NCI-H1048 (cell line): ENCODE results near the gene PPP1R12A.
A peak's percentile ranks its signal among the peaks of the same experiment; 100 is the strongest.
"Not testable (repeated sequence)": the region's sequence is repeated elsewhere in the genome, so short reads cannot be mapped to it uniquely, and the experiment has no call there.

Experiments
- DNase-seq: peaks from one replicate; lab custom pipeline; 2025; lab: John Stamatoyannopoulos, UW

The PPP1R12A gene

DNA sequence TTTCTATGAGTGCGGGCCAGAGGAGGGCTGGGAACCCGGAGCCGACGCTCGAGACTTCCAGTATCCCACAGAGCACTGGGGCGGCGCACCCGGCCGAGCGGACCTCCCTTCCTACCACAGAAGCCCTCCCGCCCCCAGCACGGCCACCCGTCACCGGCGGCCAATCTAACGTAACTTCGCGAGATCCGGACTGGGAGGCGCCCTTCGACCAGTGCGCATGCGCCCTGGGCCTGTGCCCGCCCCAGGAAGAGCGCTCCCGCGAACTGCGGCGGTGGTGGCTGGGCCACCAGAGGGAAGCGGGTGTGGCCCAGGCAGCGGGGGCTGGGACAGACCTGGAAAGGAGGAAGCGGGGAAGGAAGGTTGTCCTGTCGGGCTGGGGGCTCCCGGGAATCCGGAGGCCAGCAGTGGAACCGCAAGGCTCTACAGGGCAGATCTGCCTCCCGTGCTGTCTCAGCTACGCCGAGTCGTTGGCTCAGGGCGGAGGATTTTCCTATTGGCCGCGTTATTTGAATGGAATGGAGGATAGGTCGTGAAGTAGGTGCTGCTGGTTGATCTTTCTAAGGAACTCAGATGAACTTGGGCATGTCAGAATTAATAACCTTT, at the start of gene PPP1R12A:
Gene PPP1R12A (minus strand): TSS at position 77 of the 603 bp plus-strand sequence. CDS start 166 bp downstream, outside the sequence.
- peak; percentile 96 for DNase-seq

DNA sequence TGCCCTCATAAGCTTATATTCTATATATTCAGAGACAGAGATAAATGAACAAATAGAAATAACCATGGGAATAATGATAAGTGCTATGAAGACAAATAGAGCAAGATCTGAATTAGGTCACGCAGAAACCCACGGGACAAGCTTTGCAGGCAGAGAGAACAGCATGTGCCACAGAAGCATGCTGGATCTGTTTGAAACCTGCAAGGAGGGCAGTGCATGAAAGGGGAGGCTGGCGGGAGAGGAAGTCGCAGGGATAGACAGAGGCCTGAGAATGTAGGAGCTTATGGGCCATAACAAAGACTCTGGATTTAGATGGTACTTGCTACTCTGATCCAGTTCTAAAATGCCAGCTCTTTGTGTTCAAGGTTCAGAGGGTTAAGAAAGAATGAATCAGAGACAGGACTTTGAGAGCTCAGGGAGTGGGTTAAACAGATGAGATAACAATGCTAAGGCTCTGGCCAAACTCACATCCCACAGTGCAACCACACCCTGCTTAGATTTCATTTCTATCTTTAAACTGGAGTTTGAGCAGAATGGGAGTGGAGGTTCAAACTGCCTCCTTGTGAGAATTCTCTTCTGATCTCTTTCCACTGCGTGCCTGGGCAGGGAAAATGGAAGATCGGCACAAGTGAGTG, 49.2 kb upstream of the PPP1R12A start:
- no peak for DNase-seq

DNA sequence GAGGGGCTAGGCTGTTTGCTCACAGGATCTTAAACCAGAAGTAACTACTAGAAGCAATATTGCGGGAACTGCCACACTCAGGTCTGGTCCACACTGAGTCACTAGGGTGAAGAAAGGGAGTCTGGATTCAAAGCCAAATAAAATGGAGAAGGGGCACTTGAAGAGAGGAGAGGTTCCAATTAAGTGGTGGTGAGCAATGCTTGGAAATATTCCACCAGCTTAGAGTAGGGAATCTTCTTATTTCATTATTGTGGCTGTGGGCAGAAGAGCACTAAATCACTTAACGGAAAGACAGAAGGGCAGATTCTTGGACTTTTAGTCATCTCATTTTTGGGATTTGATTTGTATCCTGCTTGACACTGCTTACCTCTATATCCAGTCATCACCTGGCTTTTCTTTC, 48.6 kb upstream of the PPP1R12A start:
- DNase-seq = no peak

DNA sequence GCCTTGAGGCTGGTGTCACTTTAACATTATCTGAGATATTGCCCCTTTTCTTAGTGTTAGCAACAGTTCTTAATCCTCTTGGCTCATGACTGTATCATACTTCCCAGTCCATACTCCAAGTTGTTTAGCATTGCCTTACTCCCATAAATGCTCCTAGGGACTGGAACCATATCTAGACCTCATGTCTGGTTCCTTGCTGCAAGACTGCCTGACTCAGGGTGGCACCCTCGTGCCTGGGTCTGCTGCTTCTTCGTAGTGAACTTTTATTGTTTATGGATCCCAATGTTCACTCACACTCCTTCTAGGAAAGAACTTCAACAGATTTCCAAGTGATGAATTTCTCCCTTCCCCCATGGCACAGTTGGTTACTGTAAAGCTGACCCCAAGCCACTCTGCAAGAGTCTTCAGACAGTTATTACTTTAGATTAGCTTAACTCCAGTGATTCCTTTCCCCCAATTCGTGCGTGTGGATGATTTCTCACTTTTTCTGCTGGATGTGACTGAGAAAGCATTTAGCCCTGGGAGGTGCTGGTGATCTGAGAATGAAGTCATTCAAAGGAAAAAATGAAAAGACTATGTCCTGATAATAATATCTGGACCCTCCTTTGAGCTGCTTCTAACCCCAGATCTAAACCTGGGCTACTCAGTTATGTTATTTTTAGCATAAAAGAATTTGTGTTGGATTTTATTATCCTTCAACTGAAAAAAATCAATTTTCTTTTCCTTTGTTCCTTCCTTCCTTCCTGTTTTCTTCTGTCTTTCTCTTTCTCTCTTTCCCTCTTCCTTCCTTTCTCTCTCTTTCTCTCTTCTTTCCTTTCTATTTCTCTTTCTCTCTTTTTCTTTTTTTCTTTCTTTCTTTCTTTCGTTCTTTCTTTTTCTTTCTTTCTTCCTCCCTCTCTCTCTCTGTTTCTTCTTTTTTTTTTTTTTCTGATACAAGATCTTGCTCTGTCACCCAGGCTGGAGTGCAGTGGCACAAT, 47.5 kb upstream of the PPP1R12A start:
- no peak for DNase-seq

DNA sequence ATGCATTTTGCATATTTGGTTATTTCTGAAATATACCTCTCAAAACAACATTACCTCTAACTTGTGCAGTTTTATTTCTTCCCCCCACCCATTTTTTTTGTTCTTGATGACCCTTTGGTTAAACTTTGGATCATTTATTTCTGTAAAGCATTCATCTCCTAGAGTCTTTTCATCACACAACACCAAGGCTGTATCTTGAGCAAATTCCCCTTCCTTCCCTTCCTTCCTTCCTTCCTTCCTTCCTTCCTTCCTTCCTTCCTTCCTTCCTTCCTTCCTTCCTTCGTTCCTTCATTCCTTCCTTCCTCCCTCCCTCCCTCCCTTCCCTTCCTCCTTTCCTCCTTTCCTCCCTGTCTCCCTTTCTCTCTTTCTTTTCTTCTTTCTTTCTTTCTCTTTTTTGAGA, 43.8 kb upstream of the PPP1R12A start:
- no peak for DNase-seq

DNA sequence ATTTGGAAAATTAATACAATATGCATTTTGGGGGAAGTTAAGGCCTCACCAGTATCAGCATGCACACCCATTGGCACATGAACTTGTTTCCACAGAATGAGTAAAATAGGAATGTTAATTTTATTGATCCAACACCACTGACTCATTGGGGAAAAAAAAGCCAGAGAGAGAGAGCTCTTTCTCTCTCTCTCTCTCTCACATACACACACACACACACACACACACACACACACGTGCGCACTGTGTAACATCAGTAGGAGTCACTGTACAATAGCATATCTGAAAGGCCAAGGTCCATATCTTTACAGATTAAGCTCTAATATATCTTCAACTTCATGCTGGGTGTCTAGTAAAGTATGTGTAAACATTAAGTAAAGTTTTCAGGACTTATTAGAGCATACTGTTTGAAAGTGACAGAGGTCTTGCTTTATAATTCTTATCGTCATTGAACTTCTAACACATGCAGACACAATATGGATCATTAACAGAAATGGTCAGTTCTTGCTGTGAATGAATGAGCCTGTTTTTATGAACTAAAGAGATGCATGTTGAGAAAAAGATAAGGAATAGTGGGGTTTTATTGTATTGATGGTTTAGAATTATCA, 43.1 kb upstream of the PPP1R12A start:
- not testable (repeated sequence) for DNase-seq

DNA sequence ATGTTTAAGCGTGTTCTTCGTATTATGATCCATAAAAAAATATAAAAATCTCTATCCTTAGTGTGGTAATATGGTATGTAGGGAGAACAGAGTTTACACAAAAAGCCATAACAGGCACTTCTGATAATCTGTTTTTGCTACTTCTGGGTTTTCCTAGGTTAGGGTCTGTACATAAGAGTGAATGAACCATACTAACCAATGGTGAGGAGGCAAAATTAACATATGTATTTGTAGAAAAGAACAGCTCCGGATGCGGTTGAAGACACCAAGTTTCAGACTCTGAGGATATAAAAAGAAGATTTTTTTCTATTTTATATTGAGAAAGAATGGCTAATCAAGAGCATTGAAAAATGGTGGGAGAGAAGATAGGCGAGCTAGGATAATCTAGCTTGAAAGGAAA, 40.2 kb upstream of the PPP1R12A start:
- DNase-seq = no peak

DNA sequence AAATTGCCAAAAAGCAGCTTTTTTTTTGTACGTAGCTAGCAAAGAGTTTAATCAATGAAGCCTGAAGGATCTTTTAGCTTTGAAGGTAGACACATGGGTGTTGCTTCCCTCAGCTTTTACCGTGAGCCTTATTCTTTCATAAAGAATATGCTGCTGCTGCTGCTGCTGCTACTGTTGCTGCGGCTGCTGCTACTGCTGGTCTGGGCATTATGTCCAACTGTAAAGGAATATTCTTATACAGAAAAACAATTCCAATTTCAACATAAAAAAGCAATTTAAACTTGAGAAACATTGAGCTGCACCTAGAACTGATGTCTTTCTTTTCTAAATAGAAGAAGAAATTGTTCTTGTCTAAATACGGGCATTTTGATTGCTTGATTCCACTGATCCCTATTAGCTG, 38.9 kb upstream of the PPP1R12A start:
- no peak for DNase-seq

DNA sequence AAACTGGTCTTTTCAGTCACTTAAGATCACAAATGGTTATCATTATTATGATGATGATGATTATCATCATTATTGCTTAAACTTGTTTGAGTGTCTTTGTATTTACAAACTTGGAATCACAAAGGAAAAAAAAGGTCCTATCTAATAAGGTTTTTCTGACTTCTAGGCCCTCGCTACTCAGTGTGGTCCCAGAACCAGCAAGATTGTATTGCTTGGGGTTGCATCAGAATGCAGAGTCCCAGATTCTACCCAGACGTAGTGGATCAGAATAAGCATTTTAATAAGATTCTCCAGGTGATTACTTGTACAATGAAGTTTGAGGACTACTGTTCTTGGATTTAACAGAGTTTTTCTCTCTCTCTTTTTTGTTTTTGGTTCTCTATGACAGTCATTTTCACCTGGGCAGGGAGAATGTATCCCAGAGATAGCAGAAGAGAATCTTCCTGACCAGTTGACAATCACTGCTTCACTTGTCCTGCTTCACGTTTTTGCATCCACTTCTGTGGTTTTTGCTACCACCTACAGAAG, 29.3 kb upstream of the PPP1R12A start:
- no peak for DNase-seq

DNA sequence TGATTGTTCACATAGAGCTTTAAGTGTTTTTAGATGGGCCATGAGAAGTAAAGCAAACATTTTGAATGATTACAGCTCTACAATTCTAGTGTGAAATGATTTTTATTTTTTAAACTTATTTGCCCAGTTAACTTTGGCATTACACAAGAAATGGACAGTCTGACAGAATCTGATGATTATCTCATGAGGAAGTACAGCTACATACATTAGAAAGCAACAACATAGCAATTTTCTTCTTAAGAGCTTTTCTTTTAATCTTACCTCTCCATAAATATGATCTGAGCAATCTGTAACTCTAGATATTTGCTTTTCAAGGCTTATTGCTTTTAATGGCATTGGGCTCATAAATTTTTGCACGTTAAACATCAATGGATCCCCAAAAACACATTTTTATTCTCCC, 26.5 kb upstream of the PPP1R12A start:
- no peak for DNase-seq

DNA sequence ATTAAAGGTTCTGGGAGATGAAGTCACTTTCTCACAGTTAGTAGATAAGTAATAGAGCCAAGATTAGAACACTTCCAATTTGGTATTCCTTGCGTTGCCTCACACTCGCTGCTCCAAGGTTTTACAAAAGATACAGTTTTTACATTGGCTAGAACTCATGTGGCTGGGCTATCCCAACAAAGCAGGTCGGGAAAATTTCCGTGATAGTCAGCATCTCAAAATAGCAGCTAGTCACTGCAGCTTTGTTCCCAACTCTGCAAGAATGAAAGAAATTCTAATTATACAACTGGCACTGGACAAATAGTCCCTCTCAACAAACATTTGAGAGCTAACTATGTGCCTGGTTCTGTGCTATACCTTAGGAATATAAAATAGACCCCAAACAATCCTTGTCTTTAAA, 24.6 kb upstream of the PPP1R12A start:
- no peak for DNase-seq

DNA sequence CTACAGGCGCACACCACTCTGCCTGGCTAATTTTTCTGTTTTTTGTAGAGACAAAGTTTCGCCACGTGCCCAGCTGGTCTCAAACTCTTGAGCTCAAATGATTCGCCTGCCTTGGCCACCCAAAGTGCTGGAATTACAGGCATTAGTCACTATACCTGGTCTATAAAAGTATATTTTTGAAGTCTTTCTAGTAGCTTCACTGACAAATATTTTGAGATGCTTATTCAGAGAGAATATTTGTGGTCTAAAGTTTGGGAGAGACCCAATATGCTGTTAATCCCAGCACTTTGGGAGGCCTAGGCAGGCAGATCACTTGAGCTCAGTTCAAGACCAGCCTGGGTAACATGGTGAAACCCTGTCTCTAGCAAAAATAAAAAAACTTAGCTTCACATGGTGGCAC, 22.0 kb upstream of the PPP1R12A start:
- no peak for DNase-seq

DNA sequence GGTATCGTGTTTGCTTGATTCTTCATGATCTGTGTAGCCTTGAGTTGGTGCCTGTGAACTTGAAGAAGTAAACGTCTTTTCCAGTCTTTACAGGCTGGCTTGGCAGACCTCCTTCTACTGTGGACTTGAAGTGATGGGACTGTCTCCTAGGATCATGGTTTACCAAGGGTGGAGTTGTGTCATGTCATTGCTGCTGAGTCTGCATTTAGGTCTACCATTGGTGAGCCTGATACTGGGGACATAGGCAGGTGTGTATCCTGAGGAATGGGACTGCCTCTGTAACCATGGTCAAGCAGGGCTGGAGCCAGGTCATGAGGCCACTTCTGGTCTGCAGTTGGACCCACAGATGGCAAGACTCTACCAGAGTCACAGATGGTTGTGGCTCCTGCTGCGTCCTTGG, 20.7 kb upstream of the PPP1R12A start:
- no peak for DNase-seq

DNA sequence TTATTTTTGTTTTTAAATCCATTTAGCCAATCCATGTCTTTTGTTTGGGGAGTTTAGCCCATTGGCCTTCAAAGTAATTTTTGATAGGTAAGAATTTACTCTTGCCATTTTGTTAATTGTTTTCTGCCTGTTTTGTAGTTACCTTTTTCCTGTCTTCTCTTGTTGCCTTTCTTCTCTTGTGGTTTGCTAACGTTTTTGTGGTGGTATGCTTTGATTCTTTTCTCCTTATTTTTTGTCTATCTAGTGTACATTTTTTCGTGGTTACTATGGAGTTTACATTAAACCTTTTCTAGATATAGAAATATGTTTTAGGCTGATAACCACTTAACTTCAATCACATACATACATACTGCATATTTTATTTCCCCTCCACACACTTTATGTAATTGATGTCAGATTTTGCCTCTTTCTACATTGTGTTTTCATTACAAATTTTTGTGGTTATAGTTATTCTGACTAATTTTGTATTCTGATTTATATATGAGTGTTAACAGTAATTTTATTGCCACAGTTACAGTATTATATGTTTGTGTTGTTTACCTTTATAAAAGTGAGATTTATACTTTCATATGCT, 19.2 kb upstream of the PPP1R12A start:
- no peak for DNase-seq

DNA sequence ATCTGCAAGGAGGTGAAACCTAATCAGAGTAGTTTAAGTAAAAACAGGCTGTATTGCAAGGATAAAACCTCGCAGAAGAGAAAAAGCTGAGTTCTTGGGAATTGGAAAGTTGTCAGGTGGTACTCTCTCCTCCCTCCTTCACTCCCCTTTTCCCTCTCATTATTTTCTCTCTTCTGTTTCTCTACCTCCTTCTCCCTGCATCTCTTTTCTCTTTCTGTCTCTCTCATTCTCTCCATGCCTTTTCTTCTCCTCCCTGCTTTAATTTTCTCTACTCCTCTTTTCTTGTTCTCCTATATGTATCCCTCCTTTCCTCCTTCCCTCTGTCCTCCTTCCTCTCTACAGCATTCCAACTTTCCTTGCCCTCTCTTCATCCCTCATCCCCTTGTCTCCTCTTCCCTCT, 14.2 kb upstream of the PPP1R12A start:
- DNase-seq = no peak

DNA sequence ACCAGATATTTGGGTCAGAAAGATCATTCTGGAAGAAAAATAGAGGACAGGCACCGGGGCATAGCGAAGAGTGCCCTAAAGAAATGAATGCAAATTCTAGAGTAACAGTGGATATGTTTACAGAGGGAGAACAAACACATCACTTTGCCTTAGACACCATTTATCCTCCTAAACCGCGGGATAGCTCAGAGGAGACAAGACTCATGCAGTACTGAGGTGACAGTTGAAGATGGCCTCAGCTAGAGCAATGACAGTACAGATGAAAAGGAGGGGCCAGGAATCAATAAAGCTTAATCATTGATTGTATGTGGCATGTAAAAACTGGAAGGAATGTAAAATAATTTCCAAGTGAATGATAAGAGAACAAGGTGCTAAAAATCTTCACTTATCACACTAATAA, 10.5 kb upstream of the PPP1R12A start:
- DNase-seq = no peak

DNA sequence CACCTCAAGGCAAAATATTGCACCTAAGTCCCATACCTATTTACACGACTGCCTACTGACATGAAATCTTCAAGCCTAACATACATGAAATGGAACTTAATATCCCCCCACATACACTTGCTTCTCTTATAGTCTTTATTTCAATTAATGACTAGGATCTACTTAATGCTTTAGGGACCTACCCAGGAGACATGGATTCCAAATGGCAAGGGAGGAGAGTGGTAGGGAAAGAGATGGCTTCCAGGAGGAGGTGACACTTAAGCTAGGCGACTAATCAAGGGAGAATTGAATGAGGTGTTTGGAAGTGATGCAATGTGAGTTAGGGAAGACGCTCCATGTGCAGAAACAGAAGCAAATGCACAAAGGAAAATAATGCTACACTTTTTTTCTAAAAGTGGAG, 9.7 kb upstream of the PPP1R12A start:
- no peak for DNase-seq

DNA sequence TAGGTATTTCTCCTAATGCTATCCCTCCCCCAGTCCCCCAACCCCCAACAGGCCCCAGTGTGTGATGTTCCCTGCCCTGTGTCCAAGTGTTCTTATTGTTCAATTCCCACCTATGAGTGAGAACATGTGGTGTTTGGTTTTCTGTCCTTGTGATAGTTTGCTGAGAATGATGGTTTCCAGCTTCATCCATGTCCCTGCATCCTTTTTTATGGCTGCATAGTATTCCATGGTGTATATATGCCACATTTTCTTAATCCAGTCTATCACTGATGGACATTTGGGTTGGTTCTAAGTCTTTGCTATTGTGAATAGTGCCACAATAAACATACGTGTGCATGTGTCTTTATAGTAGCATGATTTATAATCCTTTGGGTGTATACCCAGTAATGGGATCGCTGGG, 7.9 kb upstream of the PPP1R12A start:
- DNase-seq = not testable (repeated sequence)

DNA sequence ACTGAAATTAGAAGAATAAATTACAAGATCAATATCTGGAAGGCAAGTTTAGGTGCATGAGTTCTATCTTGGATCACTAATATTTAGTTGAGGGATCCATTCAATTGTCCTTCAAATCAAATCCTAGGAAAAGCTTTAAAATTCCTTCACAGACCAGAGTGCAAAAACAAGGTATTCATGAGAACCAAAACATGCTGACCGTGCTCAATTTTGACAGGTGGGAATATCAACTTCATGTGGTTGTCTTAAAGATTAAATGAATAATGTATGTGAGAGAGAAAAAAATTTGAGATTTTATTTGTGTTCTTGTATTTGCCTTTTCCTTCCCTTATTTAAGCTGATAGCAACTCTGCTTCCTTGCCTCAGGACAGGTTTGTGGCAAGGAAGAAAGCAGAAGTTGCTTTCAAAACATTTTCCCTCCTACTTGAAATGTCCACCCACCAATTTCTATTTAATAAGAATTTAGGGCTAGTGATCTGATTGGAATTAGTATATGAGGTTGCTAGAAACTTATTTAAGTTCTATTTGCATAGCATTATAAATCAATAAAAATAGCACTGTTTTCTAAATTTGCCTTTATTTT, 4.9 kb upstream of the PPP1R12A start:
- DNase-seq = no peak

DNA sequence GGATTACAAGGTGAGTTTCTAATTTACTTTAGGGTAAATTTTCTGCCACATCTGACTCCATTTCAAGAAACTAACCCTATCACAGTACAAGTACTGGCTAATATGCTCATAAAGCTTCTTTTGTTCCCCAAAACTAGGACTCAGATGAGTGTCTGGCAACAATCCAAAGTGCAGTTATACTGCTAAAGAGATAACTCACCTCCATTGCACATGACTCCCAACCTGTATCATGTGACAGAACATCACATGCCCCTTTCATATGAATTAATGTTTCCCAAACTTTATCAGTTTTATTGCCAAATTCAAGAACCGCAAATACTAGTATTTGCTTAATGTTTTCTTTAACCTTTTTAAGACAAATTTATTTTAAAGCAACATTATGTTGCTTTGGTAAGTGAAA, 3.9 kb upstream of the PPP1R12A start:
- no peak for DNase-seq

DNA sequence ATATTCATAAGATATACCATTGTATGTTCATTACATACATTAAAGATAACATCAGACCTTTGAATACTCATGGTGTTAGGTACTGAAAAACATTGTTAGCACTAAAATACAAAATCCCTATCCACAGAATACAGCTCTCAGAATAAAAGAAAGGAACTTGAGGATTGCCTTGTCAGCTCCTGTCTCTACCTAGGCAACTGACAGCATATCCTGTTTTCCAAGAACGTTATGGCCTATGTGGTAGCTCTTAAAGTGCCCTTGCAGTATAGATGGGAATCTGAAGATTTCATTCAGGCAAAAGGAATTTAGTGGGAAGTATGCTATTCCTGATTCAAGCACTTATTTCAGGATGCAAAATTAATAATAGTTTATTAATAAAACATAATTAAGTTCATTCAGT, 1.8 kb upstream of the PPP1R12A start:
- DNase-seq = no peak
